ENCODE measurements around the gene MYBPHL.

Gene MYBPHL, protein sequence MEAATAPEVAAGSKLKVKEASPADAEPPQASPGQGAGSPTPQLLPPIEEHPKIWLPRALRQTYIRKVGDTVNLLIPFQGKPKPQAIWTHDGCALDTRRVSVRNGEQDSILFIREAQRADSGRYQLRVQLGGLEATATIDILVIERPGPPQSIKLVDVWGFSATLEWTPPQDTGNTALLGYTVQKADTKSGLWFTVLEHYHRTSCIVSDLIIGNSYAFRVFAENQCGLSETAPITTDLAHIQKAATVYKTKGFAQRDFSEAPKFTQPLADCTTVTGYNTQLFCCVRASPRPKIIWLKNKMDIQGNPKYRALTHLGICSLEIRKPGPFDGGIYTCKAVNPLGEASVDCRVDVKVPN

GRCh38 chr1:109306832-109307273 lies at the start of gene MYBPHL:
Gene MYBPHL (minus strand): TSS chr1:109307011. CDS start chr1:109306991, 20 bp downstream.
- no peak for DNase-seq

GRCh38 chr1:109356505-109356904 lies 49.7 kb upstream of the MYBPHL start:
- DNase-seq: no peak

DNA sequence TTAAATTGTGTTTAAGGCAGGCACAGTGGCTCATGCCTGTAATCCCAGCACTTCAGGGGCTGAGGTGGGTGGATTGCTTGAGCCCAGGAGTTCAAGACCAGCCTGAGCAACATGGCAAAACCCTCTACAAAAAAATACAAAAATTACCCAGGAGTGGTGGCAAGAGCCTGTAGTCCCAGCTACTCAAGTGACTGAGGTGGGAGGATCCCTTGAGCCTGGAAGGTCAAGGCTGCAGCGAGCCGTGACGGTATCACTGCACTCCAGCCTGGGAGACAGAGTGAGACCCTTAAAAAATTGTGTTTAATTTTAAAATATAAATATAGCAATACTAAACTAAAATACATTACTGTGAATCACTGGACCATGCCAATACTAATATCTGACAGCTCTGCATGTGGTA lies 48.1 kb upstream of the MYBPHL start:
- DNase-seq: no peak

GRCh38 chr1:109351457-109351856 lies 44.6 kb upstream of the MYBPHL start:
- no peak for DNase-seq

DNA sequence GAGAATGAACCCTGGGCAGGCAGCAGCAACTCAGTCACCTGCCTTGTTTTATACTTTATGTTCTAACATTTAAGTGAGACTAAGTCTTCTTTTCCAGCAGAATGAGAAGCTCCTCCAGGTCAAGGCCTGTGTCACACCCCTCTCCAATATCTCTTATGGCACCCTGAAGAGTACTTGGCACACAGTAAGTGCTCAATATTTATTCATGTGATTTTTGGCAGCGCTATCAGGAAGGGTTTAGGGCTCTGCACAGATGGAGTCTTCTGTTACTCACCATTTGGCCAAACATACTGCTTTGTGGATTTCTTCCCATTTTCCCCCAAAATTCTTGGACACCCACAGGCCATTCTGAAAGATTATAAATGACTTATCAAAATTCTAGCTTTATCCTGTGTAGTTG lies 43.8 kb upstream of the MYBPHL start:
- no peak for DNase-seq

- no peak for DNase-seq
These were observed 43.4 kb upstream of the MYBPHL start for GRCh38 chr1:109350182-109350581.

GRCh38 chr1:109347511-109347910 lies 40.7 kb upstream of the MYBPHL start:
- no peak for DNase-seq

DNA sequence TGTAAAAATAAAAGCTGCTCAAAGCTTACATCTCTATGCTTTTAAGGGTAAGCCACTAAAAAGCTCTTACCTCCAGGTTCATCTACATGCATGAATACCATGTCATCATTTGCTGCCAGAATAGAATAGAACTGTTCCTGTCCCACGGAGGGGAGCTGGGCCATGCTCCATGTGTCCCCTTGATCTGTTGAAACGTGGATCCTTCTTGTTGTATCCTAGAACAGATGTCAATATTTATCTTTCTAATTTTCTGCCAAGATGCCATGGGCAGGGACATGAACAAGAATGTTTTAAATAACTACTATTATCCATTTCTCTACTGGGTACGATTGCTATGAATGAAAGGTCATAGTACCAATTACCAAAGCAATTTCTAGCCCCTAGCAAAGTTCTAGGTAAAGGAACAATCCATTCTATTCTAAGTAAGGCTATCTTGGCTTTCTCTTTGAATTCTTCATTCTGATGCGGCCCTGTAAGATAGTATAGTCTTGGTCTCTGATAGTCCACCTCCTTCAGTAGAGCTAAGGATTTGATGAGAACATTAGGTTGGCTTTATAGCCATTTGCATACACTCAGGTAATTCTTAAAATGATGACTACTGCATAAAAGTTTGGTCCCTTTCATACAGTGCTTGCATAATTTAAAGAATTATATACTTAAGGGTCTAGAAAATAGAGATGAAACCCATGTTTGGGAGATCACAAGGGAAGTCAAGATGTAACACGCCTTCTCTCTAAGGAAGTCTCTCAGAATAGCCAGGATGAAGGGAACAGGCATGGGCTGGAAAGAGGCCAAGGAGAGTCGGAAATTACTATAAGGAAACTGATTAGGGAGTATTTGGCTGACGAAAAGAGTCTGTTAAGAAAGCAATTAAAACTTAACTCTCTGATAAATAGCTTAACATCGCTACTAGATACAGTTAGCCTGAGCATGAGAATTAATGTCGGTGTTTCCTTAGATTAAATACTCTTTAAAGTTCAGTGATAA lies 35.4 kb upstream of the MYBPHL start:
- no peak for DNase-seq

DNA sequence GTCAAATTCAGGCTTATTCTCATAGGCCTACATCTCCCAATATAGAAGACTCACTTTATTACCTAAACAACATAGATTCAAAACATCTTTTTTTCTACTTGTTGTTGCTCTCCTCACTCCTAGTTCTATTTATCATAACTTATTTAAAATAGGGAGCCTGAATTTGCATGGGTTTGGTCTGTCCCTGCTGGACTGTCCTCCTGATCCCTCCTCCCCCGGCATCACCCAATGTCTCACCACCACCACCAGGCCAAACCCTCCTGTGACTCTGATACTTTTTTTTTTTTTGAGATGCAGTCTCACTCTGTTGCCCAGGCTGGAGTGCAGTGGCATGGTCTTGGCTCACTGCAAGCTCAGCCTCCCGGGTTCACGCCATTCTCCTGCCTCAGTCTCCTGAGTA lies 31.8 kb upstream of the MYBPHL start:
- DNase-seq: no peak

DNA sequence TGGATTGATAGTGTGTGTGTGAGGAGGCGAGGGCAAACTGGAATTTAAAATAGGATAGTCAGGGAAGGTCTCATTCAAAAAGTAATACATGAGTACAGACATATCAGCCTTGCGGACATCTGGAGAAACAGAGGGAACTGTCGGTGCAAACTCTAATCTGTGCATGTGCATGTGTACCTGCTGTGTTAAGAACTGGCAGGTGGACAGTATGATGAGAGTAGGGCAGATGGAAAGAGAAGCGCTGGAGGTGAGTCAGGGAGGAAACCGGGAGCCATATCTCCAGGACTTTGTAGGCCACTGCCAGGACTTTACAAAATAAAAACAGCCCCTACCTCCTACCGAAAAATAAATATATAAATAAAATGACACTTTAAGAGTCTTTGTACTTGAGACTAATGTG lies 31.3 kb upstream of the MYBPHL start:
- DNase-seq: peak in 1 of 14 donors; percentile 60

GRCh38 chr1:109335091-109335490 lies 28.3 kb upstream of the MYBPHL start:
- DNase-seq: no peak

DNA sequence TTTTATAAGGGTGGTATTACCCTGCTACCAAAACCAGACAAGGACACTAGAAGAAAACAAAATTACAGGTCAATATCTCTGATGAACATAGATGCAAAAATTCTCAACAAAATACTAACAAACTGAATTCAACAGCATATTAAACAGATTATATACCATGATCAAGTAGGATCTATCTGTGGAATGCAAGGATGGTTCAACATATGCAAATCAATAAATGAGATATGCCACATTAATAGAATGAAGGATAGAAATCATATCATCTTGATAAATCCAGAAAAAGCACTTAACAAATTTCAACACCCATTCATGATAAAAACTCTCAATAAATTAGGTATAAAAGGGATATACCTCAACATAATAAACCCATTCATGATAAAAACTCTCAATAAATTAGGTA lies 24.3 kb upstream of the MYBPHL start:
- DNase-seq: no peak

DNA sequence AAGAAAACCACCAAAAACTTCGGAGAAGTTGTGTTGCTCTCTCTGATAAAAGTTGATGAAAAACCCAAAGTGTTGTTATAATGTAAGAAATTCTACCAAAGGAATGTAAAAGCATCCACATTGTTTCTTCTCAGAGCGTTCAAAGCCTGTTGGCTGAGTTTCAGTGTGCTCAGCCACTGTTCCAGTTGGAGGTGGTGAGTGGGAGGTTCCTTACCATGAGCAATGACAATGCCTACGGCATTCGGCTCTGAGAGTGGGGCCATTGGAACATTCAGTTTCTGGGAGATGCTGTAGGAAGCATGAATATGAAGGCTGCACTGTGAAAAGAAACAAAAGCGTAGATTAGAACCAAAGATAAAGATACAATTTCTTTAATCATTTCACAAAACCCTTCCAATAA lies 20.5 kb upstream of the MYBPHL start:
- DNase-seq: no peak

DNA sequence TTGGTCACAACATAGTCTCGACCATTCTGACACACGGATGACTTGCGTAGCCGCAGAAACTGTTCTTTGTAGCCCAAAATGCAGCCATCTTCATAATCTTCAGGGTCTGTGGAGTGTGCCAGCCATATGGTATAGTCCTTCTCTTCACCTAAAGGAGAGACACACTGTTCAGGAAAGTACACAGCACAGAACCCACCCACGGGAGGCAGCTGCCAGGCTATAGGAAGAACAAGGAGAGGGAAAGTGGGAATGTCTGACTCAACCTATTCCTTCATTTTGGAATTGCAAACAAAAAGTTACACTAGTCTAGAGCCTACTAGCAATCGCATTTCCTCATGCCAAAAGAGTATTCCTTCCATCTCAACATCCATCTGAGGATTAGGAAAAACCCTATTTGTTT lies 16.2 kb upstream of the MYBPHL start:
- no peak for DNase-seq

DNA sequence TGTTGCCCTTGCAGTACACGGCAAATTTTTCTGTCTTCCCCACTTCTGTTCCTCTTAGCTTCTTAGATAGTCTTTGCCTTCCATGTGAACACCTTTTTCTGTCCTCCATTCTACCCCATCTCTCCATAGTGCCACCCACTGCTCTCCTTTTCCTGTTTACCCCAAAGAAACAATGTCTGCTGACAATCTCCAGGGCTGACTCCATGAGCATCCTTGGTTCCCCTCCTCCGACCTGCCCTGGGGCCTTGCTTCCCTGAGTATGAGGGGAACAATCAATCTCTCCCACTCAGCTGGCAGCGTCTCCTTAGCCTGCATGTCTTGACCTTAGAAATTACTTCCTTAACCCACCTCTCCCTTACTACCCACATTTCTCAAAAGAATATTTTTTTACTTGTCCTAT lies 12.3 kb upstream of the MYBPHL start:
- no peak for DNase-seq

DNA sequence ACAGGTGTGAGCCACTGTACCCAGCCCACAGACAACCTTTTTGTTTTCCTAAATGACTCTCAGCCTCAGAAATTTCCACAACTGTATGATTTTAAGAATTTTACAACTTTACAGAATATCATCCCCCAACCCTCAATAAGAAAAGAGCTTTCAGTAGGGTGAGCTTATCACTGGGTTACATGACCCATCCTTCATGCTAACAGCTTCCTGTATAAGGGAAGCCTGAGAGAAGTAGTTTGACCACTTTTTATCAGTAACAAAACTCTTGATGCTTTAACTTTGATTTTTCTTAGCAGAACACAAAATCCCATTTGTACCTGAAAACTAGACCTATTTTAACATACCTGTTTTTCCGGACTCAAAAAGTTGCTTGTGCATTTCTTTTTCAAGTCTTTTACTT lies 9.7 kb upstream of the MYBPHL start:
- no peak for DNase-seq

DNA sequence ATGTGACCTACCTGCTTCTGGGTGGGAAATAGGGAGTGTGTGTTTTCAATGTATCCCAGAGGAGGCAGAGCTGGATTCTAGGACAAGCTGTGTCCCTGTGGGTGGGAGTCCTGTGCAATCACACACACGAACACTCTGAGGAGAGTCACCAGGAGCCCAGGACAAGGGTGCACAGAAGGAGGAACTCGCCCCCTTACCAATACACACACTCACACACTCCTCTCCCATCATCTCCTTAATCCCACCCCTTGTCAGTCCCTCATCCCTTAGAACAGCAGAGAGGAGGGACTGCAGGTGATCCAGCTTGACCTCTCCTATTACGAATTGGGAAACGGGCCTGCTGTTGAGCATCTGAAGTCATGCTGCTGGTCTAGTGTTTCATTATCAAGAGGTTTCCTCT lies 8.5 kb upstream of the MYBPHL start:
- DNase-seq: no peak

DNA sequence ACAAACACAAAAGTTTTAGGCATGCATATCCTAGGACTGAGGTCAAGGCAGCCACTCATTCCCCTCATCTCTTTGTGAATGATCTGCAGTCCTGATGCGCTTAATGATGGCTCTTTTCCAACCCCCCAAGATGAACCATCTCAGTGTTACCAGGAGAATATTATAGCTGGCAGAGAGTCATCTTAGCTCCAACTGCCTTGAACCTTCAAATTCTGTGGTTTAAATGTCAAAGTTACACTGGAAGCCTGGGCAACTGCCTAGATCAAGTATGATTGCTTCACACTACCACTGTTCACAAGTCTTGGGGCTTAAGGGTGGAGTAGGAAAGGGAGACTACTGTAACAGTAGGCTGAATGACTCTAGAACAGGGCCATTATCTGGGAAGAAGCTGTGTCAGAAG lies 8.0 kb upstream of the MYBPHL start:
- no peak for DNase-seq

DNA sequence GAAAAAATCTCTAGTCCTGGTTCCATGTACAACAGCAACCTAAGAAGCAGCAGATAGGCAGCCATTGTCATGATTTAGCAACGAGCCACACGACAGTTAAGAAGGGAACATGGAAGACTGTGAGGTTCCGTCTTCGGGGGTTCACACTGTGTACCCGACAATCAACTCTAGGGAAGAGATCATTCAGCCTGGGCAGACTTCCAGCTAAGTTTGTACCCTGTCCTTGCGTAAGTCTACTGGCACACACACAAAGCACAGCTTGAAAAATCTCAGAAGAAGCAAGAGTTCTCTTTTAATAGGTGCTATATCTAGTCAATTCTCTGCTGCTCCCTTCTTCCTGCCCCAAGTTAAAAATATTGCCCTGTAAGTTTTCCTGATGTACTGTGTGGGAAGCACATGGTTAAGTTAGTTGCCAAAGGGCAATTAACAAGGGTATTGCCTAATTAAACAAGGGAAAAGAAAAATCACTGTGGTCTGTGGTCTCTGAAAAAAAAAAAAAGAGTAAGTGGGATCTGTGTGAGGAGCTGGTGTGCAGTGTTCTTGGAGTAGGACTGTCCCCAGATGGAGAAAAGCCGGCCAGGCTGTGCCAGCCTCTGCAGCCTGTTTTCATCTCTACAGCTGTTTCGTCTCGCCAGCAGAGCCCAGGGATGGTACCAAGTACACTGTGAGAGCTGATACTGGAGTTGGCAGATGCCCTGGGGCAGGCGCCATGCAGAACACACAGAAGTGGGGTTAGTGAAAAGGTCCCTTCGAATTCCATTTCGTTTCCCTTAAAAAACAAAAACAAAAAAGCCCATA lies 6.4 kb upstream of the MYBPHL start:
- peak in 11 of 14 donors; percentile 5 to 81 (median 59) for DNase-seq

GRCh38 chr1:109312246-109312645 lies 5.4 kb upstream of the MYBPHL start:
- no peak for DNase-seq

DNA sequence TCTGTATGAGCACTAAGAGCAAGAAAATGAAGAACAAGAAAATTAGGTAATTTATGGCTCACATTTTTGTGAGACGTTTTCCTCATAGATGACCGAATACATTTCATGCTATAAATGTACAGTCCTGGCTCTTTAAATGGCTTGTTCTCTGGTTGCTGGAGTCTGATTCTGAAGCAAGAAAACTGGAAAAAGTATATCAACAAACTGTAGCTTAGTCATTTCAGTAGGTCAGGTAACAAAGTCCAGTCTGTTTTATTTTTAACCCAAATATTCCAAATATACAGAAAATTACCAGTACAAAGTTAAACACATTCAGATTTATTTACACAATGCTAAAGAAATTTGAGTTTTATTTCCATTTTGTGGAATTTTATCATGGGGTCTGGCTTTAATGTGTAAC lies 2.5 kb upstream of the MYBPHL start:
- no peak for DNase-seq

GRCh38 chr1:109307274-109308021 lies 637 bp upstream of the MYBPHL start:
- DNase-seq: peak in 6 of 14 donors; percentile 31 to 60 (median 34)

Data from C1 segment of cervical spinal cord (tissue), 14 donors.